Astrocyte of the cerebellum (primary cell): Measurements from ENCODE around the gene PDZD8.

Experiments
- DNase-seq: peaks from one replicate; pipeline ENCODE4 v3.0.0-alpha.2; 2011; ENCODE audit warnings: low read depth
- H3K4me3 ChIP-seq: 2 replicates; pipeline ENCODE4 v1.5.1; 2011; ENCODE audit warnings: mild to moderate bottlenecking, low read depth, low read length, moderate library complexity
- CTCF ChIP-seq: IDR thresholded peaks from 2 replicates; pipeline ENCODE4 v1.5.1; 2012; ENCODE audit warnings: low read length, low read depth, moderate library complexity, mild to moderate bottlenecking; ENCODE audit errors: missing control alignments
- in situ Hi-C: cut with HindIII; loops from 2 replicates; pipeline ENCODE4 v1.10.0; 2017; ENCODE audit warnings: low sequenced_read_pairs

Gene PDZD8

DNA sequence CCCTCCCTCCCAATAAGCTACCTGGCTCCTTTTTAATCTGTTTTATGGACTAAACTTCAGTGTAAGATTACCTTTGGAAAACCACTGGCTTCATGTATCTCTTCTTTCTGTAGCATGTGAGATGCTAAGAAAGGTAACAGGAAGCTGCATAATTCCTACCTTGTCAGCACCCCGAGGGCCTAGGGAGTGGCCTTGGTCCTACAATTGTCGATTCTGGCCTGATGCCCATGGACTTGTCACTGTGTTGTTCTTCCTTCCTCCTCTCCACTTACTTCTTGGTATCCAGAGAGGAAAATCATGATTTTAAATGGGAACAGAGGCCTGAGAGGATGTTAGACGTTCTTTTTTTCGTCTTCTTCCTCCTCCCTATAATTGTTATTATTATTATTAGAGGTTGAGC lies 42.9 kb upstream of the PDZD8 start:
- H3K4me3 ChIP-seq: no peak overlapping the region
- in situ Hi-C loops: no loop called here
- no peak for TF ChIP-seq CTCF
- no peak for DNase-seq

DNA sequence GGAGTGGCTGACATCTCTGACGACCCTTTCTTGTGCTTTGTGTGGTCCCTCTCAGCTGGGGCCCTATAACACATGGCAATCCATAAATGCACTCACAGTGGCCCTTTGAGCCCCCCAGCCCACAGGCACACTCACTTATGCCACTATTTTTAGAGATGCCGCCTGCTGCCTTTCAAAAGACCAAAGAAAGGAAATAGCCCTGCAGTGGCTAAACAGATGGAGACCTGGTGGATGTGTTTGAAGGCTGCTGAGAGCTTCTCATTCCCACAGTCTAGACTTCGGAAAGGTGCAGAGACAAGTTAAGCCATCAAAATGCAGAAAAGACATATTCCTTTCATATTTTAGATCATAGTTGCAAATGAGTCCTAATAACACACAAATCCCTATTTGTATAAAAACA lies 42.0 kb upstream of the PDZD8 start:
- no peak overlapping the region for H3K4me3 ChIP-seq
- TF ChIP-seq CTCF: no peak
- no peak for DNase-seq
- in situ Hi-C loops: no loop called here

GRCh38 chr10:117413928-117414618 lies 38.8 kb upstream of the PDZD8 start:
- DNase-seq: no peak
- in situ Hi-C loops: no loop called here
- H3K4me3 ChIP-seq: no peak overlapping the region
- TF ChIP-seq CTCF: no peak

- no peak for DNase-seq
- no peak overlapping the region for H3K4me3 ChIP-seq
- no peak for TF ChIP-seq CTCF
- in situ Hi-C loops: no loop called here
Observed at GRCh38 chr10:117412469-117413010, 37.3 kb upstream of the PDZD8 start.

DNA sequence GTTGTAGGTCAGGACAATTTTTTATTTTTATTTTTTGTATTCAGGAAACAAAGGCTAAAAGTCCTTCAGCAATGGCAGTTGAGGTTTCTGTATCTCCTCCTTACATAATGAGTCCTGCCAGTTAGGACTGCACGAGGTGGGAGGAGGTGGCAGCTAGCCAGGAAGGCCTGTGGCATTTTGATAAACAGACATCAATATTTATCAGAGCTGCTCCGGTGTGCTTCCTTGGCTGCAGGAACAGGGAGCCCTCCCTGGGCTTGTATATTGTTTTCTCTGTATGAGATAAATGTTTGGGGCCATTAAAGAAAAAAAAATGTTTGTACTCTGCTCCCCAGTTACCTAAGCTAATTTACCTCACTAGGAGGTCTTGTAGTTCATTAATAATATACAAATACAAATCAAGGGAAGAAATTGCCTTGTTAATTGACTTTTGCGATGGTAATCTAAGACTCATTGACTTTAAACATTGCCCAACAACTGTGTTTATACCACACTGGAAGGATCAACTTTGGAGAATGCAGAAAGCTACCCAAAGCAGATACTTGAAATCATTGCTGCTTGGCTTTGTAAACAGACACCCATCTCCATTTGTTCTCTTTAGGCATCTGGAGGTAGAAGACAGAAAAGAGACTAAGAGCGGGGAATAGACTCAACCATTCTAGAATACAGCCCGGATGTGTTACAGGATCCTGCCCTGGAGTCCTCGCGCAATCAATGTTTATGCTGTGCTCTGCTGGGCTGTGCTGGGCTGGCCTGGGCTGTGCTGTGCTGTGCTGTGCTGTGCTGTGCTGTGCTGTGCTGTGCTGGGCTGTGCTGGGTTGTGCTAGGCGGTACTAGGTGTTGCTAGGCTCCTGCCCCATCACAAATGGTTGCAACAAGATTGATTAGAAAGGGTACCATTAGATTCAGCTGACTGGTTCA lies 36.5 kb upstream of the PDZD8 start:
- TF ChIP-seq CTCF: no peak
- DNase-seq: no peak
- in situ Hi-C loops: no loop called here
- no peak overlapping the region for H3K4me3 ChIP-seq

GRCh38 chr10:117410557-117410956 lies 35.3 kb upstream of the PDZD8 start:
- in situ Hi-C loops: no loop called here
- no peak for TF ChIP-seq CTCF
- DNase-seq: no peak
- no peak overlapping the region for H3K4me3 ChIP-seq
